ENCODE data around the gene F2. TPM values are rescaled to one million over a fixed set of nuclear protein-coding genes. Genes with fewer than 3 reads are reported as not detected.
"Not testable (repeated sequence)": the region's sequence is repeated elsewhere in the genome, so short reads cannot be mapped to it uniquely, and the experiment has no call there.

F2 gene
- total RNA-seq, 1 donor from 2014 or later: 0.71 TPM

GRCh38 chr11:46682773-46683752 is 36.0 kb upstream of the F2 start:
- intact Hi-C loops (cut with micrococcal nuclease): no loop called here

- intact Hi-C loops (cut with micrococcal nuclease): no loop called here
Measured at GRCh38 chr11:46684367-46684766, 34.6 kb upstream of the F2 start.

GRCh38 chr11:46686886-46687795 is 31.9 kb upstream of the F2 start:
- intact Hi-C loops (cut with micrococcal nuclease): no loop called here

GRCh38 chr11:46690702-46691101 is 28.3 kb upstream of the F2 start:
- intact Hi-C loops (cut with micrococcal nuclease): no loop called here

GRCh38 chr11:46692450-46692849 is 26.6 kb upstream of the F2 start:
- intact Hi-C loops (cut with micrococcal nuclease): no loop called here

GRCh38 chr11:46693597-46694012 is 25.4 kb upstream of the F2 start:
- intact Hi-C loops (cut with micrococcal nuclease): no loop called here

- intact Hi-C loops (cut with micrococcal nuclease): no loop called here
Measured at GRCh38 chr11:46694072-46694471, 24.9 kb upstream of the F2 start.

- intact Hi-C loops (cut with micrococcal nuclease): no loop called here
Measured at GRCh38 chr11:46694607-46695006, 24.4 kb upstream of the F2 start.

GRCh38 chr11:46695345-46696211 is 23.4 kb upstream of the F2 start:
- intact Hi-C loops (cut with micrococcal nuclease): no loop called here

GRCh38 chr11:46696212-46696558 is 22.8 kb upstream of the F2 start:
- intact Hi-C loops (cut with micrococcal nuclease): no loop called here

GRCh38 chr11:46697303-46697702 is 21.7 kb upstream of the F2 start:
- intact Hi-C loops (cut with micrococcal nuclease): no loop called here

GRCh38 chr11:46697723-46698122 is 21.3 kb upstream of the F2 start:
- intact Hi-C loops (cut with micrococcal nuclease): no loop called here

GRCh38 chr11:46698597-46698996 is 20.4 kb upstream of the F2 start:
- intact Hi-C loops (cut with micrococcal nuclease): no loop called here

- intact Hi-C loops (cut with micrococcal nuclease): loop anchor here (1.0 to 5.0 kb wide), 21 partner anchors 29 to 1067 kb away; partner anchors contain the start of genes ACP2, AMBRA1, ARFGAP2 and ATG13
Measured at GRCh38 chr11:46700241-46701077, 18.6 kb upstream of the F2 start, which contains the start of the genes ARHGAP1 and ZNF408. ARHGAP1 (minus strand) TSS chr11:46700619; CDS start chr11:46696107, 4,512 bp downstream. ZNF408 (plus strand) TSS chr11:46701031; CDS start chr11:46701048, 17 bp downstream.

GRCh38 chr11:46701078-46701654 is 17.8 kb upstream of the F2 start:
- intact Hi-C loops (cut with micrococcal nuclease): loop anchor here (2.0 to 5.0 kb wide), 6 partner anchors 312 to 878 kb away; partner anchors contain the start of genes ACP2, KBTBD4, NDUFS3 and SLC39A13

GRCh38 chr11:46705070-46705688 is 13.8 kb upstream of the F2 start:
- intact Hi-C loops (cut with micrococcal nuclease): no loop called here

GRCh38 chr11:46706886-46707285 is 12.1 kb upstream of the F2 start:
- intact Hi-C loops (cut with micrococcal nuclease): no loop called here

- intact Hi-C loops (cut with micrococcal nuclease): not testable (repeated sequence)
Measured at GRCh38 chr11:46709351-46709750, 9.7 kb upstream of the F2 start.

GRCh38 chr11:46710821-46711269 is 8.2 kb upstream of the F2 start:
- intact Hi-C loops (cut with micrococcal nuclease): no loop called here

Measured in T-helper 1 cell treated with Interleukin-12 subunit alpha and Interleukin-12 subunit beta and Interleukin-4 antibody, amounts not matched to agents 30 ng/mL and 1 ng/mL, for 36 hours (primary cell).